K562 (cell line): ENCODE data around the gene FUT2. TPM values are rescaled to one million over a fixed set of nuclear protein-coding genes. Genes with fewer than 3 reads are reported as not detected.

Experiments
- EGR1 ChIP-seq: fragments of 450-650 bp; conservative IDR thresholded peaks from 2 replicates; pipeline ENCODE4 v1.6.1; 2017; ENCODE audit warnings: mild to moderate bottlenecking
- HNRNPH1 ChIP-seq: fragments of 200-400 bp; formaldehyde crosslinking; optimal IDR thresholded peaks from 2 replicates; pipeline ENCODE3; 2017; ENCODE audit warnings: low read depth, mild to moderate bottlenecking, low read length, moderate library complexity
- PREB ChIP-seq: sonication (generic); formaldehyde crosslinking; IDR thresholded peaks from 2 replicates; pipeline ENCODE4 v1.8.1; 2023; ENCODE audit warnings: mild to moderate bottlenecking, missing genetic modification reagents
- RBM14 ChIP-seq: fragments of 200-400 bp; formaldehyde crosslinking; IDR thresholded peaks from 2 replicates; pipeline ENCODE4 v1.6.1; 2018; ENCODE audit warnings: low read depth, mild to moderate bottlenecking, low read length, moderate library complexity, borderline replicate concordance; ENCODE audit not compliant: insufficient read depth
- TOE1 ChIP-seq, 2 experiments: fragments of 450-650 bp in 1 of 2; sonication (generic) in 1 of 2; formaldehyde crosslinking in 1 of 2; IDR thresholded peaks; 2 replicates each; pipeline versions ENCODE4 v1.7.1 to v1.8.0; 2016 to 2022; ENCODE audit warnings: borderline replicate concordance in 2 of 2, mild to moderate bottlenecking in 2 of 2, antibody characterized with exemption in 1 of 2, inconsistent platforms in 1 of 2, low read depth in 1 of 2, missing genetic modification reagents in 1 of 2, moderate library complexity in 1 of 2
- ZNF431 ChIP-seq: sonication (generic); formaldehyde crosslinking; IDR thresholded peaks from 2 replicates; pipeline ENCODE4 v1.8.0; 2022; ENCODE audit warnings: mild to moderate bottlenecking, missing genetic modification reagents
- polyA plus RNA-seq, 8 experiments: library from polyadenylated mRNA; depleted of rRNA in 4 of 8; stranded (reverse) in 5 of 8; unstranded in 3 of 8; fragments of >200 nt; fragmentation: Nextera tagmentation in 2 of 8; fragmentation: Illumina TruSeq in 1 of 8; extraction: Ambion mirVana in 2 of 8; extraction: Trizol in 1 of 8; gene quantifications; 2 replicates each; pipeline versions ENCODE4 v1.2.1 to v1.2.3, GENCODE V29; 2011 to 2014; ENCODE audit warnings: inconsistent platforms in 1 of 8, missing spikeins in 1 of 8
- total RNA-seq, 7 experiments: library from RNA; depleted of rRNA in 6 of 7; stranded (reverse); fragments of >200 nt in 6 of 7; fragmentation: Illumina TruSeq in 2 of 7; extraction: Trizol in 2 of 7; gene quantifications; 2 replicates each; pipeline versions ENCODE4 v1.2.1 to v1.2.3, GENCODE V29; 2011 to 2021; ENCODE audit warnings: low replicate concordance in 1 of 7
- TF ChIP-seq, protein P1 (sequence below): sonication (generic); formaldehyde crosslinking; IDR thresholded peaks from 2 replicates; pipeline ENCODE4 v1.8.1; 2022; ENCODE audit warnings: missing genetic modification reagents
- TF ChIP-seq, protein P2 (sequence below), 2 experiments: IDR thresholded peaks; 2 replicates each; pipeline ENCODE4 v1.6.1; 2012; ENCODE audit warnings: improper control_type of control experiment in 2 of 2, low read depth in 2 of 2, low read length in 2 of 2, borderline replicate concordance in 1 of 2
- TF ChIP-seq, protein P3 (sequence below): fragments of 450-650 bp; IDR thresholded peaks from 2 replicates; pipeline ENCODE4 v1.6.1; 2014; ENCODE audit warnings: low read depth, mild to moderate bottlenecking, moderate library complexity, borderline replicate concordance
- TF ChIP-seq, protein P4 (sequence below): fragments of 150-350 bp; conservative IDR thresholded peaks from 2 replicates; pipeline ENCODE4 v1.6.1; 2014; ENCODE audit warnings: low read length

The FUT2 gene
- total and polyA plus RNA-seq, 9 of the 15 experiments (the other 6 are each of a cell fraction or from before 2014, with no cell fraction given), result 0.03 to 0.04 TPM; not detected in 7

GRCh38 chr19:48663667-48664066 lies 32.1 kb upstream of the FUT2 start (continued):
- TF ChIP-seq, protein P1, sequence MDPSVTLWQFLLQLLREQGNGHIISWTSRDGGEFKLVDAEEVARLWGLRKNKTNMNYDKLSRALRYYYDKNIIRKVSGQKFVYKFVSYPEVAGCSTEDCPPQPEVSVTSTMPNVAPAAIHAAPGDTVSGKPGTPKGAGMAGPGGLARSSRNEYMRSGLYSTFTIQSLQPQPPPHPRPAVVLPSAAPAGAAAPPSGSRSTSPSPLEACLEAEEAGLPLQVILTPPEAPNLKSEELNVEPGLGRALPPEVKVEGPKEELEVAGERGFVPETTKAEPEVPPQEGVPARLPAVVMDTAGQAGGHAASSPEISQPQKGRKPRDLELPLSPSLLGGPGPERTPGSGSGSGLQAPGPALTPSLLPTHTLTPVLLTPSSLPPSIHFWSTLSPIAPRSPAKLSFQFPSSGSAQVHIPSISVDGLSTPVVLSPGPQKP (CRISPR knock-in tag), result no peak
- TF ChIP-seq ZNF431 (no peak), TOE1 (IDR thresholded peaks at IDR 0.05; ENCODE audit: borderline replicate concordance) (no peak), TOE1 (CRISPR knock-in tag; IDR thresholded peaks at IDR 0.05; ENCODE audit: borderline replicate concordance, low read depth) (no peak), HNRNPH1 (no peak), EGR1 (no peak), RBM14 (no peak), PREB (no peak)
- TF ChIP-seq, protein P2, sequence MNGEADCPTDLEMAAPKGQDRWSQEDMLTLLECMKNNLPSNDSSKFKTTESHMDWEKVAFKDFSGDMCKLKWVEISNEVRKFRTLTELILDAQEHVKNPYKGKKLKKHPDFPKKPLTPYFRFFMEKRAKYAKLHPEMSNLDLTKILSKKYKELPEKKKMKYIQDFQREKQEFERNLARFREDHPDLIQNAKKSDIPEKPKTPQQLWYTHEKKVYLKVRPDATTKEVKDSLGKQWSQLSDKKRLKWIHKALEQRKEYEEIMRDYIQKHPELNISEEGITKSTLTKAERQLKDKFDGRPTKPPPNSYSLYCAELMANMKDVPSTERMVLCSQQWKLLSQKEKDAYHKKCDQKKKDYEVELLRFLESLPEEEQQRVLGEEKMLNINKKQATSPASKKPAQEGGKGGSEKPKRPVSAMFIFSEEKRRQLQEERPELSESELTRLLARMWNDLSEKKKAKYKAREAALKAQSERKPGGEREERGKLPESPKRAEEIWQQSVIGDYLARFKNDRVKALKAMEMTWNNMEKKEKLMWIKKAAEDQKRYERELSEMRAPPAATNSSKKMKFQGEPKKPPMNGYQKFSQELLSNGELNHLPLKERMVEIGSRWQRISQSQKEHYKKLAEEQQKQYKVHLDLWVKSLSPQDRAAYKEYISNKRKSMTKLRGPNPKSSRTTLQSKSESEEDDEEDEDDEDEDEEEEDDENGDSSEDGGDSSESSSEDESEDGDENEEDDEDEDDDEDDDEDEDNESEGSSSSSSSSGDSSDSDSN (IDR thresholded peaks at IDR 0.05; ENCODE audit: borderline replicate concordance in 1 of 2, low read depth in 2 of 2, low read length in 2 of 2), result no peak
- TF ChIP-seq, protein P3, sequence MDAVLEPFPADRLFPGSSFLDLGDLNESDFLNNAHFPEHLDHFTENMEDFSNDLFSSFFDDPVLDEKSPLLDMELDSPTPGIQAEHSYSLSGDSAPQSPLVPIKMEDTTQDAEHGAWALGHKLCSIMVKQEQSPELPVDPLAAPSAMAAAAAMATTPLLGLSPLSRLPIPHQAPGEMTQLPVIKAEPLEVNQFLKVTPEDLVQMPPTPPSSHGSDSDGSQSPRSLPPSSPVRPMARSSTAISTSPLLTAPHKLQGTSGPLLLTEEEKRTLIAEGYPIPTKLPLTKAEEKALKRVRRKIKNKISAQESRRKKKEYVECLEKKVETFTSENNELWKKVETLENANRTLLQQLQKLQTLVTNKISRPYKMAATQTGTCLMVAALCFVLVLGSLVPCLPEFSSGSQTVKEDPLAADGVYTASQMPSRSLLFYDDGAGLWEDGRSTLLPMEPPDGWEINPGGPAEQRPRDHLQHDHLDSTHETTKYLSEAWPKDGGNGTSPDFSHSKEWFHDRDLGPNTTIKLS, result no peak
- TF ChIP-seq, protein P4, sequence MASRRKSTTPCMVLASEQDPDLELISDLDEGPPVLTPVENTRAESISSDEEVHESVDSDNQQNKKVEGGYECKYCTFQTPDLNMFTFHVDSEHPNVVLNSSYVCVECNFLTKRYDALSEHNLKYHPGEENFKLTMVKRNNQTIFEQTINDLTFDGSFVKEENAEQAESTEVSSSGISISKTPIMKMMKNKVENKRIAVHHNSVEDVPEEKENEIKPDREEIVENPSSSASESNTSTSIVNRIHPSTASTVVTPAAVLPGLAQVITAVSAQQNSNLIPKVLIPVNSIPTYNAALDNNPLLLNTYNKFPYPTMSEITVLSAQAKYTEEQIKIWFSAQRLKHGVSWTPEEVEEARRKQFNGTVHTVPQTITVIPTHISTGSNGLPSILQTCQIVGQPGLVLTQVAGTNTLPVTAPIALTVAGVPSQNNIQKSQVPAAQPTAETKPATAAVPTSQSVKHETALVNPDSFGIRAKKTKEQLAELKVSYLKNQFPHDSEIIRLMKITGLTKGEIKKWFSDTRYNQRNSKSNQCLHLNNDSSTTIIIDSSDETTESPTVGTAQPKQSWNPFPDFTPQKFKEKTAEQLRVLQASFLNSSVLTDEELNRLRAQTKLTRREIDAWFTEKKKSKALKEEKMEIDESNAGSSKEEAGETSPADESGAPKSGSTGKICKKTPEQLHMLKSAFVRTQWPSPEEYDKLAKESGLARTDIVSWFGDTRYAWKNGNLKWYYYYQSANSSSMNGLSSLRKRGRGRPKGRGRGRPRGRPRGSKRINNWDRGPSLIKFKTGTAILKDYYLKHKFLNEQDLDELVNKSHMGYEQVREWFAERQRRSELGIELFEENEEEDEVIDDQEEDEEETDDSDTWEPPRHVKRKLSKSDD, result no peak
